ENCODE results near the gene MIB1.

The MIB1 gene

GRCh38 chr18:21740538-21741311 lies at the start of gene MIB1:
MIB1 (plus strand) TSS chr18:21740792; CDS start chr18:21741584, 792 bp downstream.
- TF ChIP-seq CTCF (IDR thresholded peaks at IDR 0.05; ENCODE audit: insufficient read depth, low read length, poor library complexity, severe bottlenecking): no peak
- Histone ChIP-seq H3K27me3 (replicated peaks; ENCODE audit: control insufficient read depth, insufficient read depth, low read length) (no peaks in the 10 kb centered on the region), H3K36me3 (ENCODE audit: control insufficient read depth, insufficient read depth, low read length) (no peaks in the 10 kb centered on the region), H3K4me3 (replicated peaks; ENCODE audit: low read depth, low read length) (peak within 1 kb of the TSS; percentile 92)
- DNase-seq (ENCODE audit: extremely low read depth, insufficient read length): peak; percentile 94

- H3K4me3 ChIP-seq (replicated peaks; ENCODE audit: low read depth, low read length): no peak overlapping the region
- peaks cover 1% of the 10 kb centered on the region for H3K36me3 ChIP-seq (ENCODE audit: control insufficient read depth, insufficient read depth, low read length)
- H3K27me3 ChIP-seq (replicated peaks; ENCODE audit: control insufficient read depth, insufficient read depth, low read length): no peaks in the 10 kb centered on the region
- TF ChIP-seq CTCF (IDR thresholded peaks at IDR 0.05; ENCODE audit: insufficient read depth, low read length, poor library complexity, severe bottlenecking): no peak
- no peak for DNase-seq (ENCODE audit: extremely low read depth, insufficient read length)
These were observed 47.3 kb upstream of the MIB1 start for GRCh38 chr18:21693322-21693721.

- Histone ChIP-seq H3K27me3 (replicated peaks; ENCODE audit: control insufficient read depth, insufficient read depth, low read length) (no peaks in the 10 kb centered on the region), H3K36me3 (ENCODE audit: control insufficient read depth, insufficient read depth, low read length) (no peaks in the 10 kb centered on the region; the same call in none of the 2 replicates), H3K4me3 (replicated peaks; ENCODE audit: low read depth, low read length) (no peak overlapping the region)
- TF ChIP-seq CTCF (IDR thresholded peaks at IDR 0.05; ENCODE audit: insufficient read depth, low read length, poor library complexity, severe bottlenecking): no peak
- DNase-seq (ENCODE audit: extremely low read depth, insufficient read length): no peak
These were observed 40.0 kb upstream of the MIB1 start for GRCh38 chr18:21700528-21701075.

GRCh38 chr18:21701621-21702020 lies 39.0 kb upstream of the MIB1 start:
- no peak overlapping the region for H3K4me3 ChIP-seq (replicated peaks; ENCODE audit: low read depth, low read length)
- no peaks in the 10 kb centered on the region for H3K27me3 ChIP-seq (replicated peaks; ENCODE audit: control insufficient read depth, insufficient read depth, low read length)
- no peak for DNase-seq (ENCODE audit: extremely low read depth, insufficient read length)
- no peaks in the 10 kb centered on the region; the same call in none of the 2 replicates for H3K36me3 ChIP-seq (ENCODE audit: control insufficient read depth, insufficient read depth, low read length)
- TF ChIP-seq CTCF (IDR thresholded peaks at IDR 0.05; ENCODE audit: insufficient read depth, low read length, poor library complexity, severe bottlenecking): no peak

- no peaks in the 10 kb centered on the region; the same call in none of the 2 replicates for H3K36me3 ChIP-seq (ENCODE audit: control insufficient read depth, insufficient read depth, low read length)
- no peak for DNase-seq (ENCODE audit: extremely low read depth, insufficient read length)
- TF ChIP-seq CTCF (IDR thresholded peaks at IDR 0.05; ENCODE audit: insufficient read depth, low read length, poor library complexity, severe bottlenecking): no peak
- no peaks in the 10 kb centered on the region for H3K27me3 ChIP-seq (replicated peaks; ENCODE audit: control insufficient read depth, insufficient read depth, low read length)
- H3K4me3 ChIP-seq (replicated peaks; ENCODE audit: low read depth, low read length): peak overlapping the region; percentile 83
These were observed 38.0 kb upstream of the MIB1 start for GRCh38 chr18:21702602-21703001.

All from GM06990 (cell line).